HCT116 (cell line): Measurements from ENCODE around the gene SLC7A8.

Experiments used
- POLR2A ChIP-seq: IDR thresholded peaks from 2 replicates; pipeline ENCODE4 v1.7.0; 2011; ENCODE audit warnings: borderline replicate concordance; ENCODE audit not compliant: insufficient read depth, insufficient read length; ENCODE audit errors: extremely low read depth
- TF ChIP-seq, protein P1 (sequence below), 3 experiments: fragments of 200-600 bp in 1 of 3; sonication (generic) in 1 of 3; IDR thresholded peaks in 2 of 3; conservative IDR thresholded peaks in 1 of 3; 2 replicates each; pipeline ENCODE4 v1.5.1; 2012 to 2017; ENCODE audit warnings: low read depth in 2 of 3, low read length in 2 of 3, antibody characterized with exemption in 1 of 3, borderline replicate concordance in 1 of 3, control low read depth in 1 of 3, mild to moderate bottlenecking in 1 of 3, mixed read lengths in 1 of 3, mixed run types in 1 of 3, moderate library complexity in 1 of 3; ENCODE audit not compliant: insufficient read depth in 1 of 3

DNA sequence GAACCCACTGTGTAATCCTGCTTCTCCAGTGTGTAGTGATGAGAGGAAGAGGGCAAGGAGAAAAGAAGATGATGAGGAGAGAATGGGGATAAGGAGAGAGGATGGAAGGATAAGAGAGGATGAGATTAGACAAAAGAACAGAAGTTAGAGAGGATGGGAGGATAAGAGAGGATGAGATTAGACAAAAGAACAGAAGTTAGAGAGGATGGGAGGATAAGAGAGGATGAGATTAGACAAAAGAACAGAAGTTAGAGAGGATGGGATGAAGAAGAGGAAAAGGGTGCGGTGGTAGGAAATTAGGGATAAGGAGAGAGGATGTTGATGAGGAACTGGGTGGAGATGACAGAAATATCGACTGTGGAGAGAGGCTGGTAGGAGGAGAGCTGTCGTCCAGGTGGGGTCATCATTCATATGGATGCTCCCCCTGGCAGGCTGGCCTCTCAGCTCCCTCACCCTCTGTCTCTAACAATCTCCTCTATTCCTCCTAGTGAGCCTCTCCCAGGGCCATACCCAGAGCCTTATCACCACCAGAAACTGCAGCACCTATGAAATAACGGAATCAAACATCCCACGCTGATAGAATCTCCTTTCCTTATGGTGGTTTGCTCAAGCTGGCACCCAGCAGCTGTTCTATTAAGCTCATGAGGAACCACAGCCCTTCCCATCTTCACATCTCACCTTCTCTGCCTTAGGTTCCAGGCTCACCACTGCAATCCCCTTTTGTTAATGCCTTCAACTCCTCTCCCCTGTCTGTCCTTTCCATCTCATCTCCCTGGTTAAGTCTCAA lies 72.7 kb downstream of the SLC7A8 start:
- TF ChIP-seq, protein P1, sequence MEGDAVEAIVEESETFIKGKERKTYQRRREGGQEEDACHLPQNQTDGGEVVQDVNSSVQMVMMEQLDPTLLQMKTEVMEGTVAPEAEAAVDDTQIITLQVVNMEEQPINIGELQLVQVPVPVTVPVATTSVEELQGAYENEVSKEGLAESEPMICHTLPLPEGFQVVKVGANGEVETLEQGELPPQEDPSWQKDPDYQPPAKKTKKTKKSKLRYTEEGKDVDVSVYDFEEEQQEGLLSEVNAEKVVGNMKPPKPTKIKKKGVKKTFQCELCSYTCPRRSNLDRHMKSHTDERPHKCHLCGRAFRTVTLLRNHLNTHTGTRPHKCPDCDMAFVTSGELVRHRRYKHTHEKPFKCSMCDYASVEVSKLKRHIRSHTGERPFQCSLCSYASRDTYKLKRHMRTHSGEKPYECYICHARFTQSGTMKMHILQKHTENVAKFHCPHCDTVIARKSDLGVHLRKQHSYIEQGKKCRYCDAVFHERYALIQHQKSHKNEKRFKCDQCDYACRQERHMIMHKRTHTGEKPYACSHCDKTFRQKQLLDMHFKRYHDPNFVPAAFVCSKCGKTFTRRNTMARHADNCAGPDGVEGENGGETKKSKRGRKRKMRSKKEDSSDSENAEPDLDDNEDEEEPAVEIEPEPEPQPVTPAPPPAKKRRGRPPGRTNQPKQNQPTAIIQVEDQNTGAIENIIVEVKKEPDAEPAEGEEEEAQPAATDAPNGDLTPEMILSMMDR (IDR thresholded peaks at IDR 0.05 in 2 of 3, conservative IDR thresholded peaks at IDR 0.05 in 1 of 3; ENCODE audit: borderline replicate concordance in 1 of 3, insufficient read depth in 1 of 3, low read depth in 2 of 3, low read length in 2 of 3) = no peak
- no peak for TF ChIP-seq POLR2A
